Measurements from ENCODE around the gene DAAM1. TPM values are rescaled to one million over a fixed set of nuclear protein-coding genes. Genes with fewer than 3 reads are reported as not detected.
A peak's percentile ranks its signal among the peaks of the same experiment; 100 is the strongest.

The DAAM1 gene
- polyA plus RNA-seq, 3 donors from 2014 or later = 7.3 to 14.2 (median 12.1) TPM

- Mint-ChIP-seq H3K9me3 (no peaks in the 10 kb centered on the region), H3K27ac (no peak overlapping the region), H3K4me3 (no peak overlapping the region), H3K27me3 (ENCODE audit: low read depth in 3 of 3) (peaks cover 0 to 1% (median 0%) of the 10 kb centered on the region in 3 donors), H3K36me3 (peaks cover 12 to 22% (median 16%) of the 10 kb centered on the region in 3 donors), H3K4me1 (peaks cover 26 to 47% of the 10 kb centered on the region in 2 donors)
- no peak for DNase-seq
These were observed 108.8 kb downstream of the DAAM1 start for GRCh38 chr14:59297071-59297776.

GRCh38 chr14:59299731-59300130, 111.3 kb downstream of the DAAM1 start:
- Mint-ChIP-seq H3K36me3 (peaks cover 0 to 5% (median 0%) of the 10 kb centered on the region in 3 donors), H3K27ac (no peak overlapping the region), H3K27me3 (ENCODE audit: low read depth in 3 of 3) (peaks cover 0 to 1% (median 0%) of the 10 kb centered on the region in 3 donors), H3K4me1 (peaks cover 26 to 47% of the 10 kb centered on the region in 2 donors), H3K4me3 (no peak overlapping the region), H3K9me3 (no peaks in the 10 kb centered on the region)
- DNase-seq = no peak

- Mint-ChIP-seq H3K27ac (peak overlapping the region in 2 of 6 donors; percentile 16 to 53), H3K9me3 (no peaks in the 10 kb centered on the region), H3K4me1 (peaks cover 23 to 42% of the 10 kb centered on the region in 2 donors), H3K27me3 (ENCODE audit: low read depth in 3 of 3) (peaks cover 0 to 3% (median 2%) of the 10 kb centered on the region in 3 donors), H3K4me3 (peak overlapping the region in 2 of 5 donors; percentile 1 to 6), H3K36me3 (peaks cover 0 to under 1% (median 0%) of the 10 kb centered on the region in 3 donors)
- DNase-seq = peak in 1 of 3 donors; percentile 1
These were observed 112.9 kb downstream of the DAAM1 start for GRCh38 chr14:59301354-59301753.

GRCh38 chr14:59302313-59302712, 113.8 kb downstream of the DAAM1 start:
- no peak overlapping the region for H3K4me3 Mint-ChIP-seq
- peaks cover 0 to 3% (median 2%) of the 10 kb centered on the region in 3 donors for H3K27me3 Mint-ChIP-seq (ENCODE audit: low read depth in 3 of 3)
- H3K27ac Mint-ChIP-seq = no peak overlapping the region
- H3K36me3 Mint-ChIP-seq = no peaks in the 10 kb centered on the region
- no peaks in the 10 kb centered on the region for H3K9me3 Mint-ChIP-seq
- peaks cover 16 to 32% of the 10 kb centered on the region in 2 donors for H3K4me1 Mint-ChIP-seq
- no peak for DNase-seq

- Mint-ChIP-seq H3K4me1 (peaks cover 13 to 23% of the 10 kb centered on the region in 2 donors), H3K27me3 (ENCODE audit: low read depth in 3 of 3) (peaks cover 0 to 3% (median 2%) of the 10 kb centered on the region in 3 donors), H3K4me3 (no peak overlapping the region), H3K36me3 (no peaks in the 10 kb centered on the region), H3K9me3 (no peaks in the 10 kb centered on the region), H3K27ac (no peak overlapping the region)
- DNase-seq = no peak
These were observed 114.7 kb downstream of the DAAM1 start for GRCh38 chr14:59303216-59303615.

- H3K9me3 Mint-ChIP-seq = no peaks in the 10 kb centered on the region
- peaks cover 12 to 16% of the 10 kb centered on the region in 2 donors for H3K4me1 Mint-ChIP-seq
- no peak overlapping the region for H3K4me3 Mint-ChIP-seq
- H3K27me3 Mint-ChIP-seq (ENCODE audit: low read depth in 3 of 3) = peaks cover 0 to 4% (median 2%) of the 10 kb centered on the region in 3 donors
- no peaks in the 10 kb centered on the region for H3K36me3 Mint-ChIP-seq
- no peak overlapping the region for H3K27ac Mint-ChIP-seq
- no peak for DNase-seq
These were observed 116.8 kb downstream of the DAAM1 start for GRCh38 chr14:59305231-59305630.

GRCh38 chr14:59305836-59306555, 117.5 kb downstream of the DAAM1 start:
- no peaks in the 10 kb centered on the region for H3K36me3 Mint-ChIP-seq
- peaks cover 0 to 4% (median 2%) of the 10 kb centered on the region in 3 donors for H3K27me3 Mint-ChIP-seq (ENCODE audit: low read depth in 3 of 3)
- H3K27ac Mint-ChIP-seq = no peak overlapping the region

GRCh38 chr14:59306775-59307174, 118.3 kb downstream of the DAAM1 start:
- Mint-ChIP-seq H3K4me3 (no peak overlapping the region), H3K36me3 (no peaks in the 10 kb centered on the region), H3K9me3 (no peaks in the 10 kb centered on the region), H3K27ac (no peak overlapping the region), H3K27me3 (ENCODE audit: low read depth in 3 of 3) (peaks cover 0 to 4% (median 2%) of the 10 kb centered on the region in 3 donors), H3K4me1 (peaks cover 7 to 12% of the 10 kb centered on the region in 2 donors)
- no peak for DNase-seq

More at GRCh38 chr14:59305836-59306555, 117.5 kb downstream of the DAAM1 start:
- no peak for DNase-seq
- H3K9me3 Mint-ChIP-seq = no peaks in the 10 kb centered on the region
- peaks cover 15 to 19% of the 10 kb centered on the region in 2 donors for H3K4me1 Mint-ChIP-seq
- no peak overlapping the region for H3K4me3 Mint-ChIP-seq

- no peaks in the 10 kb centered on the region for H3K36me3 Mint-ChIP-seq
- peaks cover 5 to 8% of the 10 kb centered on the region in 2 donors for H3K4me1 Mint-ChIP-seq
- no peak for DNase-seq
- no peaks in the 10 kb centered on the region for H3K9me3 Mint-ChIP-seq
- H3K27me3 Mint-ChIP-seq (ENCODE audit: low read depth in 3 of 3) = peaks cover 0 to 4% (median 2%) of the 10 kb centered on the region in 3 donors
- no peak overlapping the region for H3K27ac Mint-ChIP-seq
- H3K4me3 Mint-ChIP-seq = no peak overlapping the region
These were observed 119.6 kb downstream of the DAAM1 start for GRCh38 chr14:59308086-59308485.

GRCh38 chr14:59308673-59309072, 120.2 kb downstream of the DAAM1 start:
- H3K4me3 Mint-ChIP-seq = no peak overlapping the region
- H3K36me3 Mint-ChIP-seq = no peaks in the 10 kb centered on the region
- no peak overlapping the region for H3K27ac Mint-ChIP-seq
- H3K27me3 Mint-ChIP-seq (ENCODE audit: low read depth in 3 of 3) = peaks cover 0 to 4% (median 2%) of the 10 kb centered on the region in 3 donors
- DNase-seq = no peak
- H3K9me3 Mint-ChIP-seq = no peaks in the 10 kb centered on the region
- peaks cover 5 to 8% of the 10 kb centered on the region in 2 donors for H3K4me1 Mint-ChIP-seq

- H3K4me3 Mint-ChIP-seq = no peak overlapping the region
- H3K27ac Mint-ChIP-seq = no peak overlapping the region
- no peak for DNase-seq
- H3K4me1 Mint-ChIP-seq = peaks cover 5 to 8% of the 10 kb centered on the region in 2 donors
- H3K36me3 Mint-ChIP-seq = no peaks in the 10 kb centered on the region
- peaks cover 0 to 4% (median 2%) of the 10 kb centered on the region in 3 donors for H3K27me3 Mint-ChIP-seq (ENCODE audit: low read depth in 3 of 3)
- no peaks in the 10 kb centered on the region for H3K9me3 Mint-ChIP-seq
These were observed 120.9 kb downstream of the DAAM1 start for GRCh38 chr14:59309291-59309900.

GRCh38 chr14:59310633-59311032, 122.2 kb downstream of the DAAM1 start:
- no peak for DNase-seq
- H3K27me3 Mint-ChIP-seq (ENCODE audit: low read depth in 3 of 3) = peaks cover 0 to 4% (median 1%) of the 10 kb centered on the region in 3 donors
- H3K4me1 Mint-ChIP-seq = peaks cover 5 to 8% of the 10 kb centered on the region in 2 donors
- H3K4me3 Mint-ChIP-seq = no peak overlapping the region
- H3K27ac Mint-ChIP-seq = no peak overlapping the region
- no peaks in the 10 kb centered on the region for H3K9me3 Mint-ChIP-seq
- H3K36me3 Mint-ChIP-seq = no peaks in the 10 kb centered on the region

GRCh38 chr14:59311723-59312122, 123.3 kb downstream of the DAAM1 start:
- H3K9me3 Mint-ChIP-seq = no peaks in the 10 kb centered on the region
- DNase-seq = no peak
- peaks cover 0 to 2% (median 0%) of the 10 kb centered on the region in 3 donors for H3K27me3 Mint-ChIP-seq (ENCODE audit: low read depth in 3 of 3)
- peaks cover 5 to 8% of the 10 kb centered on the region in 2 donors for H3K4me1 Mint-ChIP-seq
- no peak overlapping the region for H3K27ac Mint-ChIP-seq
- H3K36me3 Mint-ChIP-seq = no peaks in the 10 kb centered on the region
- no peak overlapping the region for H3K4me3 Mint-ChIP-seq

All from immature natural killer cell (primary cell).